Left lung (tissue), 10 donors: Measurements from ENCODE around the gene KRT84. TPM values are rescaled to one million over a fixed set of nuclear protein-coding genes. Genes with fewer than 3 reads are reported as not detected.

ENCODE experiments used
- ATAC-seq: fragments of 200-7000 bp; cut with Tn5 transposase; one replicate; pipeline ENCODE4 v1.9.1; 2020; ENCODE audit warnings: moderate library complexity
- DNase-seq, 4 donors: peaks; one replicate each; pipeline ENCODE4 v3.0.0-alpha.2; 2013 to 2020
- H3K27ac ChIP-seq, 2 donors: fragments of 200-600 bp; sonication (generic) in 1 of 2; one replicate each; pipeline versions ENCODE4 v1.5.0 to v1.8.0; 2020 to 2021
- H3K27me3 ChIP-seq, 2 donors: fragments of 200-600 bp; sonication (generic) in 1 of 2; one replicate each; pipeline versions ENCODE4 v1.5.0 to v1.8.0; 2020 to 2021
- H3K36me3 ChIP-seq, 2 donors: fragments of 200-600 bp; sonication (generic) in 1 of 2; one replicate each; pipeline versions ENCODE4 v1.5.0 to v1.8.0; 2020 to 2021
- H3K4me1 ChIP-seq, 2 donors: fragments of 200-600 bp; one replicate each; pipeline ENCODE4 v1.8.0; 2021
- H3K4me3 ChIP-seq, 2 donors: fragments of 200-600 bp; sonication (generic) in 1 of 2; one replicate each; pipeline versions ENCODE4 v1.5.0 to v1.8.0; 2020 to 2021; ENCODE audit warnings: mild to moderate bottlenecking in 1 of 2
- H3K9me3 ChIP-seq, 2 donors: fragments of 200-600 bp; sonication (generic) in 1 of 2; one replicate each; pipeline versions ENCODE4 v1.5.0 to v1.8.0; 2020 to 2021
- intact Hi-C, 2 donors: fragments of 100-400 bp; cut with DNase I; formaldehyde crosslinking; loops; one replicate each; pipeline versions ENCODE4 v1.11.2 to v1.14.2; 2022
- polyA plus RNA-seq, 6 donors: library from polyadenylated mRNA; unstranded; fragments of 120-200 nt; gene quantifications; one replicate each; pipeline ENCODE4 v1.2.1, GENCODE V29; 2013; ENCODE audit not compliant: insufficient read length in 6 of 6
- total RNA-seq, 2 donors: library from RNA; stranded (reverse); fragmentation: NEBNext Ultra II Directional; extraction: Animal tissue kit (Norgen Biotek cat#: 25700); gene quantifications; one replicate each; pipeline ENCODE4 v1.2.1, GENCODE V29; 2021
- TF ChIP-seq, protein P1 (sequence below), 2 donors: fragments of 200-600 bp; sonication (generic) in 1 of 2; IDR thresholded peaks; one replicate each; pipeline versions ENCODE4 v1.5.0 to v1.8.0; 2021; ENCODE audit warnings: antibody characterized with exemption in 2 of 2
- donor health status: DM: no; HTN: yes; CAD: no.
- donor health status: DM: no; HTN: no; CAD: no.

KRT84 gene
- total and polyA plus RNA-seq, 8 donors = not detected

DNA sequence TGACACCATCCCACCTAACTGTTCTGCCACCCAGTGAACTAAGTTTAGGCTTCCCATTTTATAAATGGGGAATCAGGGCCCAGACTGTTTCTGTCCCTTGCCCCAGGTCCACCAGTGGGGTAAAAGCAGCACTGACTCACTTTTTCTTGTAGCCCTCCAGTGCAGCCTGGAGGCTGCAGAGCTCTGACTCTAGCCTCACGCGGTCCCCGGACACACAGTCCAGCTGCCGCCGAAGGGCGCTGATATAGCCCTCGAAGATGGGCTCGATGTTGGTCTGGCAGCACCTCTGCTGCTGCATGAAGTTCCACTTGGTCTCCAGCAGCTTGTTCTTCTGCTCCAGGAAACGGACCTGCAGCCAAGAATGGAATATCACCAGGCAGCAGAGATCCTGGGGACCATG is 18.1 kb upstream of the KRT84 start:
- TF ChIP-seq, protein P1, sequence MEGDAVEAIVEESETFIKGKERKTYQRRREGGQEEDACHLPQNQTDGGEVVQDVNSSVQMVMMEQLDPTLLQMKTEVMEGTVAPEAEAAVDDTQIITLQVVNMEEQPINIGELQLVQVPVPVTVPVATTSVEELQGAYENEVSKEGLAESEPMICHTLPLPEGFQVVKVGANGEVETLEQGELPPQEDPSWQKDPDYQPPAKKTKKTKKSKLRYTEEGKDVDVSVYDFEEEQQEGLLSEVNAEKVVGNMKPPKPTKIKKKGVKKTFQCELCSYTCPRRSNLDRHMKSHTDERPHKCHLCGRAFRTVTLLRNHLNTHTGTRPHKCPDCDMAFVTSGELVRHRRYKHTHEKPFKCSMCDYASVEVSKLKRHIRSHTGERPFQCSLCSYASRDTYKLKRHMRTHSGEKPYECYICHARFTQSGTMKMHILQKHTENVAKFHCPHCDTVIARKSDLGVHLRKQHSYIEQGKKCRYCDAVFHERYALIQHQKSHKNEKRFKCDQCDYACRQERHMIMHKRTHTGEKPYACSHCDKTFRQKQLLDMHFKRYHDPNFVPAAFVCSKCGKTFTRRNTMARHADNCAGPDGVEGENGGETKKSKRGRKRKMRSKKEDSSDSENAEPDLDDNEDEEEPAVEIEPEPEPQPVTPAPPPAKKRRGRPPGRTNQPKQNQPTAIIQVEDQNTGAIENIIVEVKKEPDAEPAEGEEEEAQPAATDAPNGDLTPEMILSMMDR (IDR thresholded peaks at IDR 0.05) = no peak
- no peak overlapping the region for H3K27ac ChIP-seq
- no peak overlapping the region for H3K4me3 ChIP-seq
- H3K4me1 ChIP-seq = no peaks in the 10 kb centered on the region
- peak in 1 of 4 donors; percentile 68 for DNase-seq
- ATAC-seq = no peak
- H3K36me3 ChIP-seq = no peaks in the 10 kb centered on the region
- H3K27me3 ChIP-seq = peaks cover 0 to 36% of the 10 kb centered on the region in 2 donors
- H3K9me3 ChIP-seq = no peaks in the 10 kb centered on the region
- intact Hi-C loops = no loop called here

DNA sequence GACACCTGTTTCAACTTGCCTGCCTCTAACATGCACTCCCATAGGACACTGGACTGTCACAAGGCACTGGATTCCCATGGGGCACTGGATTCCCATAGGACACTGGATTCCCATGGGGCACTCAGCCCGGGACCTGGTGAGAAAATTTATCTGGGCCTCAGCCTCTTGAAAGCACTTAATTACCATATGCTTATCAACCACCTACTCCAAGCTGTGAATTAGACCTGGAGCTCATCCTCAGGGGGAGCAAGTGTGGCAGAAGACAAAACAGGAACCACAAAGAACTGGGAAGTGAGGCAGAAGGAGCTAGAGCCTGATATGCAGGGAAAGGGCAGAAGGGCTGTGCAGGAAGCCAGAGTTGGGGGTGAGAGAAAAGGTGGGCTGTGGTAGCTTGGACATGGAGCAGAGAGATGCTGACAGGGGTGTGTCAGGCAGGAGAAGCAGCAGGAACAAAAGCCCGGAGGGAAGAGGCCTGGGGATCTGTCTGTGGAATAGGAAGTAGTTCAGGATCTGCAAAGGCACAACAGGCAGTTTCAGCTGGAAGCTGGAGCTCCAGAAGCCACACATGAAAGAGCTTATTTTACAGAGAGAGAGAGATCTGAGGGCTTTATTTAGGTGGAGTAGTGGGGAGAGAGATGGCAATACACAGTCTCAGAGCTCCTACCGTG is 17.6 kb upstream of the KRT84 start:
- Histone ChIP-seq H3K27ac (no peak overlapping the region), H3K4me1 (no peaks in the 10 kb centered on the region), H3K36me3 (no peaks in the 10 kb centered on the region), H3K27me3 (peaks cover 0 to 37% of the 10 kb centered on the region in 2 donors), H3K9me3 (no peaks in the 10 kb centered on the region), H3K4me3 (no peak overlapping the region)
- TF ChIP-seq, protein P1 (IDR thresholded peaks at IDR 0.05) = no peak
- intact Hi-C loops = no loop called here
- no peak for DNase-seq
- no peak for ATAC-seq

GRCh38 chr12:52402377-52402776 is 16.9 kb upstream of the KRT84 start:
- H3K9me3 ChIP-seq = no peaks in the 10 kb centered on the region
- DNase-seq (no peak), ATAC-seq (no peak)
- intact Hi-C loops = no loop called here
- TF ChIP-seq, protein P1 (IDR thresholded peaks at IDR 0.05) = no peak
- H3K4me3 ChIP-seq = no peak overlapping the region
- no peaks in the 10 kb centered on the region for H3K4me1 ChIP-seq
- no peaks in the 10 kb centered on the region for H3K36me3 ChIP-seq
- H3K27ac ChIP-seq = no peak overlapping the region
- H3K27me3 ChIP-seq = peaks cover 0 to 31% of the 10 kb centered on the region in 2 donors

DNA sequence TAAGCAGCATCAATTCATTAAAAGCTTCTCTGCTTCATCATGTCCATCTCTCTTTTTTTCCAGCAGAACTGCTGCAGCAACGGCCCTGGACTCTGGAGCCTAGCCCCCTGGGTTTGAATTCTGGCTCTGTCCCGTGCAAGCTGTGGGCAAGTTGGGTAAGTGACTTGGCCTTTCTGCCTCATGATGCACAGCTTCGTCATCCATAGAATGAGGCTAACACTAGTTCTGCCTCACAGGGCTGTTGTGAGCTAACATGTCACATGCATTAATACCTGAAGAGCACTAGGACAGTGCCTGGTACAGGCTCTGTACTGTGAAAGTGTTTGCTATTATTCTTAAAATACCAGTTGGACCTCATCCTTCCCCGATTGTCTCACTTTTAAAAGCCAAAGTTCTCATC is 16.5 kb upstream of the KRT84 start:
- DNase-seq (no peak), ATAC-seq (no peak)
- no peaks in the 10 kb centered on the region for H3K4me1 ChIP-seq
- H3K4me3 ChIP-seq = no peak overlapping the region
- H3K9me3 ChIP-seq = no peaks in the 10 kb centered on the region
- intact Hi-C loops = no loop called here
- H3K27ac ChIP-seq = no peak overlapping the region
- H3K27me3 ChIP-seq = peaks cover 0 to 35% of the 10 kb centered on the region in 2 donors
- TF ChIP-seq, protein P1 (IDR thresholded peaks at IDR 0.05) = no peak
- H3K36me3 ChIP-seq = no peaks in the 10 kb centered on the region

GRCh38 chr12:52401526-52401925 is 16.1 kb upstream of the KRT84 start:
- Histone ChIP-seq H3K4me3 (no peak overlapping the region), H3K9me3 (no peaks in the 10 kb centered on the region), H3K27ac (no peak overlapping the region), H3K36me3 (no peaks in the 10 kb centered on the region), H3K4me1 (no peaks in the 10 kb centered on the region), H3K27me3 (peaks cover 0 to 38% of the 10 kb centered on the region in 2 donors)
- DNase-seq (no peak), ATAC-seq (no peak)
- intact Hi-C loops = no loop called here
- TF ChIP-seq, protein P1 (IDR thresholded peaks at IDR 0.05) = no peak
